Naive B cell (primary cell): ENCODE measurements around the gene TTC7B. TPM values are rescaled to one million over a fixed set of nuclear protein-coding genes. Genes with fewer than 3 reads are reported as not detected.
"Not testable (repeated sequence)": the region's sequence is repeated elsewhere in the genome, so short reads cannot be mapped to it uniquely, and the experiment has no call there.

ENCODE experiments used
- ATAC-seq, 2 donors: fragments of 150-1000 bp; cut with Tn5 transposase; 2 replicates each; pipeline ENCODE4 v1.10.0; 2021; ENCODE audit warnings: low read depth in 2 of 2, mild to moderate bottlenecking in 2 of 2, moderate library complexity in 2 of 2
- DNase-seq: peaks from one replicate; pipeline ENCODE4 v3.0.0; 2022
- H3K27ac Mint-ChIP-seq, 6 donors: one replicate each; pipeline ENCODE4 v1.8.0; 2020 to 2022; ENCODE audit warnings: mild to moderate bottlenecking in 6 of 6, mixed read lengths in 6 of 6, moderate library complexity in 5 of 6, inconsistent platforms in 2 of 6
- H3K27me3 Mint-ChIP-seq, 3 donors: one replicate each; pipeline ENCODE4 v1.8.0; 2021 to 2022; ENCODE audit warnings: mixed read lengths in 3 of 3, mild to moderate bottlenecking in 1 of 3
- H3K36me3 Mint-ChIP-seq, 2 donors: one replicate each; pipeline ENCODE4 v1.8.0; 2020 to 2022; ENCODE audit warnings: mixed read lengths in 2 of 2, inconsistent platforms in 1 of 2, mild to moderate bottlenecking in 1 of 2
- H3K4me1 Mint-ChIP-seq, 3 donors: one replicate each; pipeline ENCODE4 v1.8.0; 2020 to 2022; ENCODE audit warnings: mixed read lengths in 3 of 3, inconsistent platforms in 1 of 3, mild to moderate bottlenecking in 1 of 3, moderate library complexity in 1 of 3
- H3K4me3 Mint-ChIP-seq, 8 donors: one replicate each; pipeline ENCODE4 v1.8.0; 2020 to 2022; ENCODE audit warnings: mild to moderate bottlenecking in 8 of 8, mixed read lengths in 8 of 8, moderate library complexity in 8 of 8, inconsistent platforms in 2 of 8
- H3K9me3 Mint-ChIP-seq, 7 donors: one replicate each; pipeline ENCODE4 v1.8.0; 2020 to 2022; ENCODE audit warnings: mixed read lengths in 7 of 7, mild to moderate bottlenecking in 5 of 7, inconsistent platforms in 2 of 7, moderate library complexity in 1 of 7
- polyA plus RNA-seq, 6 donors: library from polyadenylated mRNA; unstranded; fragments of 300-500 nt; fragmentation: Illumina TruSeq; gene quantifications; one replicate each; pipeline ENCODE4 v1.2.3, GENCODE V29; 2021; ENCODE audit warnings: low read depth in 6 of 6

Gene TTC7B
- polyA plus RNA-seq, 6 donors from 2014 or later = 0.39 to 1.2 TPM; not detected in 4

GRCh38 chr14:90823542-90823941 lies 7.3 kb upstream of the TTC7B start:
- peaks cover 6 to 34% (median 20%) of the 10 kb centered on the region in 7 donors for H3K9me3 Mint-ChIP-seq
- H3K27ac Mint-ChIP-seq, H3K4me3 Mint-ChIP-seq, H3K27me3 Mint-ChIP-seq, H3K36me3 Mint-ChIP-seq, DNase-seq, H3K4me1 Mint-ChIP-seq, ATAC-seq: not testable (repeated sequence)

DNA sequence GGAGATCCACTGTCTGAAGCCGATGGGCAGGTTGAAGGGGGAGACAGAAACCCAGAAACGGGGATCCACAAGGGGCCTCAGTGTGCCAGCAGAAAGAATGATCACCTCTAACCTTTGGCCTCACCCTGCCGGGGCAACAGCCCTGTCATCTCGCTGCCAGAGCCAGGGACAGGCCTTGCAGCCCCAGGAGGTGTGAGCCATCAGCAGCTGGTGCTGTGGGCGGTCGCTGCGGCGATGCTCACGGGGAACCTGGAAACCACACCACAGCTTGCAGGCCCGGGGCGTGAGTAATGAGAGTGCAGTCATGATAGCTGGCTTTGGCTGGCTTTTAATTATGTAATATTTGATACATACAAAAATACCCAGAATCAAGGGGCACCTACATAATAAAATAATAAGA lies 4.7 kb upstream of the TTC7B start:
- no peak for ATAC-seq
- peaks cover 6 to 34% (median 20%) of the 10 kb centered on the region in 7 donors for H3K9me3 Mint-ChIP-seq
- H3K27me3 Mint-ChIP-seq = peaks cover 0 to 9% (median 8%) of the 10 kb centered on the region in 3 donors
- no peak for DNase-seq
- peaks cover 5 to 8% of the 10 kb centered on the region in 2 donors for H3K36me3 Mint-ChIP-seq
- H3K4me1 Mint-ChIP-seq = no peaks in the 10 kb centered on the region
- no peak overlapping the region for H3K27ac Mint-ChIP-seq
- H3K4me3 Mint-ChIP-seq = no peak overlapping the region

GRCh38 chr14:90819734-90820393 lies 3.6 kb upstream of the TTC7B start:
- H3K4me3 Mint-ChIP-seq = peak overlapping the region in 1 of 8 donors; percentile 47
- peaks cover 5 to 8% of the 10 kb centered on the region in 2 donors for H3K36me3 Mint-ChIP-seq
- peaks cover 6 to 30% (median 17%) of the 10 kb centered on the region in 7 donors for H3K9me3 Mint-ChIP-seq
- peaks cover 4 to 17% (median 15%) of the 10 kb centered on the region in 3 donors for H3K27me3 Mint-ChIP-seq
- DNase-seq (no peak), ATAC-seq (no peak)
- no peak overlapping the region for H3K27ac Mint-ChIP-seq
- peaks cover 5 to 6% (median 6%) of the 10 kb centered on the region in 3 donors for H3K4me1 Mint-ChIP-seq

DNA sequence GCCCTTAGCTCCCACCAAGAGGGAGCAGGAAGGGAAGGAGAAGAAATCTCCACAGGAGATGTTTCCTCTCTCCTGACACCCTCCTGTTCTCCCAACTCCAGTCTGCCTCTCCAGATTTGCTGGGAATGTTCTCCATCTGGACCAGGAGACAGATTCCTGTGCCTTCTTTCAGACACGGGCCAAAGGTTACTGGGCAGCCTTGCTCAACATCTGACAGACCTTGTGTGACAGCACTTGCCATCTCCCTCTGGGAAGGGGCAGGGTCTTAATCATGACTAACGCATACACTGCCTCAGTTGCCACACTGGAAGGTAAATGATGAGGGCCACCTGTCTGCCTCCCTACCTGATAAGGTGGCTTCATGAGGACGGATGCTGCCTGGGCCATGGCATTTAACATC lies 2.5 kb upstream of the TTC7B start:
- H3K27me3 Mint-ChIP-seq = peaks cover 4 to 17% (median 15%) of the 10 kb centered on the region in 3 donors
- H3K4me1 Mint-ChIP-seq = peaks cover 5 to 6% (median 6%) of the 10 kb centered on the region in 3 donors
- H3K36me3 Mint-ChIP-seq = peaks cover under 1 to 2% of the 10 kb centered on the region in 2 donors
- no peak overlapping the region for H3K27ac Mint-ChIP-seq
- H3K9me3 Mint-ChIP-seq = peaks cover 0 to 21% (median 10%) of the 10 kb centered on the region in 7 donors
- ATAC-seq (no peak), DNase-seq (no peak)
- peak overlapping the region in 1 of 8 donors; percentile 47 for H3K4me3 Mint-ChIP-seq

- Mint-ChIP-seq H3K36me3 (no peaks in the 10 kb centered on the region), H3K4me3 (peak overlapping the region; percentile 47 to 80 (median 68)), H3K4me1 (peaks cover 5 to 6% (median 6%) of the 10 kb centered on the region in 3 donors), H3K27ac (peak overlapping the region in 1 of 6 donors; percentile 4), H3K9me3 (peaks cover 0 to 3% (median 0%) of the 10 kb centered on the region in 7 donors), H3K27me3 (peaks cover 4 to 17% (median 15%) of the 10 kb centered on the region in 3 donors)
- ATAC-seq = no peak
- no peak for DNase-seq
Observed at GRCh38 chr14:90816681-90817436, 629 bp upstream of the TTC7B start.

GRCh38 chr14:90815572-90815821 lies 733 bp downstream of the TTC7B start:
- H3K27me3 Mint-ChIP-seq = peaks cover 4 to 17% (median 15%) of the 10 kb centered on the region in 3 donors
- H3K9me3 Mint-ChIP-seq = peaks cover 0 to 2% (median 0%) of the 10 kb centered on the region in 7 donors
- no peaks in the 10 kb centered on the region for H3K36me3 Mint-ChIP-seq
- H3K4me1 Mint-ChIP-seq = peaks cover 5 to 6% (median 6%) of the 10 kb centered on the region in 3 donors
- H3K4me3 Mint-ChIP-seq = peak overlapping the region; percentile 54 to 95 (median 84)
- DNase-seq (no peak), ATAC-seq (no peak)
- H3K27ac Mint-ChIP-seq = peak overlapping the region in 4 of 6 donors; percentile 2 to 87 (median 42)

- H3K27ac Mint-ChIP-seq = peak overlapping the region in 2 of 6 donors; percentile 2 to 87
- H3K36me3 Mint-ChIP-seq = no peaks in the 10 kb centered on the region
- H3K27me3 Mint-ChIP-seq = peaks cover 4 to 17% (median 15%) of the 10 kb centered on the region in 3 donors
- DNase-seq = no peak
- H3K9me3 Mint-ChIP-seq = no peaks in the 10 kb centered on the region
- peak overlapping the region; percentile 54 to 95 (median 84) for H3K4me3 Mint-ChIP-seq
- ATAC-seq = no peak
- peaks cover 5 to 6% (median 6%) of the 10 kb centered on the region in 3 donors for H3K4me1 Mint-ChIP-seq
Observed at GRCh38 chr14:90814806-90815571, 1.2 kb downstream of the TTC7B start.

DNA sequence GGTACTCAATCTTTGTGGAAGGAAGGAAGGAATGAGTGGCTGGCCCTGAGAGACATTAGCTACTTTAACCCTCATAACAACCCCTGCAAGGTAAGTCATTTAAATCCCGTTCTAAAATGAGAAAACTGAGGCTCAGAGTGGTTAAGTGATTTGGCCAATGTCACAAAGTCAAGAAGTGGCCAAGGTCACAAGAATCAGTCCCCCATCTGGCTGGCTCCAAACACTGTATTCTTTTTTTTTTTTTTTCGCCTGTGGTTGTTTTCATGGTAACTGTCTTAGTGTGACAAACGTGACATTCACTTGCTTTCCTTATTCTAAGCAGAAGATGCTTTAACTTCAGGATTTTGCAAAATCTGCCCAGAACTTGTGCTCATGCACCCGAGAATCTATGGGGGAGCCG lies 2.8 kb downstream of the TTC7B start:
- H3K9me3 Mint-ChIP-seq = no peaks in the 10 kb centered on the region
- no peak overlapping the region for H3K27ac Mint-ChIP-seq
- peaks cover 5 to 6% (median 6%) of the 10 kb centered on the region in 3 donors for H3K4me1 Mint-ChIP-seq
- H3K27me3 Mint-ChIP-seq = peaks cover 4 to 17% (median 15%) of the 10 kb centered on the region in 3 donors
- H3K4me3 Mint-ChIP-seq = peak overlapping the region in 1 of 8 donors; percentile 57
- DNase-seq (no peak), ATAC-seq (no peak)
- no peaks in the 10 kb centered on the region for H3K36me3 Mint-ChIP-seq

DNA sequence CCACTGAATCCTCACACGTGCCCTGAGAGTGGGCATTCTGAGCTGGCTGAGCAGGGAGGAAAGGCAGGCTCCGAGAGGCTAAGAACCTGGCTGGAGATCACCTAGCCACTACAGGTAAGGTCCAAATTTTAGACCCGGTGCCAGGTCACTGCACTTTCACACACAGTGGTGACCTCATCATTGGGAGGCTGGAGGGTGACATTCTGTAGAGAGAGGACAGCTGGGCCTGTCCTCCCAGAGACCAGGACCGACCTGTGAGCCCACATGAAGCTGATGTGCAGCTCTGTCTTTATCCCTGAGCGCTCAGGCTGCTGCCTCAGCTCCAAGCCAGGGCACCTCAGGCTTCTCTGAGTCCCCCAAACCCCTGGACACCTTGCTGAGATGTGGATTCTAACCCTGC lies 4.1 kb downstream of the TTC7B start:
- H3K27ac Mint-ChIP-seq = no peak overlapping the region

DNA sequence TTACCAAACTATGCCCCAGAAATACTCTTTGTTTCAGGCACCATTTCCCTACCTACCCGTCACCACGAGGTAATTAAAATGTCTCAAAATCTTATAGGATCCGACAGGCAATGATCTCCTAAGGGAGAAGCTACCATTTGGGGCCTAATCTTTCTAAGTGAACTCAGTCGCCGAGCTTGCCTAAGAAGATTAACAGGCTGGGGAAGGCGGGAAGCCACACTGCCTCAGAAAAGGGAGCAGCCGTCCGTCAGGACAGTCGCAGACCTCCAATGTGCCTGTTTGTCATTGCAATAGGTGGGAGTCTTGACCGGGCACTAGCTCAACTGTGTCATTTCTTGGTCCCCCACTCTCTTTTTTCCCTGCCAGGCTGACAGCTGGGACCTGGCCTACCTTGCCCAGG lies 4.6 kb downstream of the TTC7B start:
- H3K4me1 Mint-ChIP-seq = peaks cover 5 to 6% (median 6%) of the 10 kb centered on the region in 3 donors
- peaks cover 4 to 9% (median 6%) of the 10 kb centered on the region in 3 donors for H3K27me3 Mint-ChIP-seq
- H3K36me3 Mint-ChIP-seq = no peaks in the 10 kb centered on the region
- ATAC-seq = no peak
- no peak overlapping the region for H3K27ac Mint-ChIP-seq
- H3K9me3 Mint-ChIP-seq = no peaks in the 10 kb centered on the region
- no peak for DNase-seq
- no peak overlapping the region for H3K4me3 Mint-ChIP-seq

More for the DNA sequence above, 4.1 kb downstream of the TTC7B start:
- ATAC-seq (no peak), DNase-seq (no peak)
- no peaks in the 10 kb centered on the region for H3K9me3 Mint-ChIP-seq
- H3K27me3 Mint-ChIP-seq = peaks cover 4 to 10% (median 8%) of the 10 kb centered on the region in 3 donors
- no peak overlapping the region for H3K4me3 Mint-ChIP-seq
- H3K36me3 Mint-ChIP-seq = no peaks in the 10 kb centered on the region
- H3K4me1 Mint-ChIP-seq = peaks cover 5 to 6% (median 6%) of the 10 kb centered on the region in 3 donors

- Mint-ChIP-seq H3K4me1 (peaks cover 5 to 6% (median 6%) of the 10 kb centered on the region in 3 donors), H3K9me3 (no peaks in the 10 kb centered on the region), H3K27me3 (peaks cover 4 to 8% (median 6%) of the 10 kb centered on the region in 3 donors), H3K4me3 (no peak overlapping the region), H3K27ac (no peak overlapping the region), H3K36me3 (no peaks in the 10 kb centered on the region)
- DNase-seq (no peak), ATAC-seq (no peak)
Observed at GRCh38 chr14:90810806-90811205, 5.4 kb downstream of the TTC7B start.

DNA sequence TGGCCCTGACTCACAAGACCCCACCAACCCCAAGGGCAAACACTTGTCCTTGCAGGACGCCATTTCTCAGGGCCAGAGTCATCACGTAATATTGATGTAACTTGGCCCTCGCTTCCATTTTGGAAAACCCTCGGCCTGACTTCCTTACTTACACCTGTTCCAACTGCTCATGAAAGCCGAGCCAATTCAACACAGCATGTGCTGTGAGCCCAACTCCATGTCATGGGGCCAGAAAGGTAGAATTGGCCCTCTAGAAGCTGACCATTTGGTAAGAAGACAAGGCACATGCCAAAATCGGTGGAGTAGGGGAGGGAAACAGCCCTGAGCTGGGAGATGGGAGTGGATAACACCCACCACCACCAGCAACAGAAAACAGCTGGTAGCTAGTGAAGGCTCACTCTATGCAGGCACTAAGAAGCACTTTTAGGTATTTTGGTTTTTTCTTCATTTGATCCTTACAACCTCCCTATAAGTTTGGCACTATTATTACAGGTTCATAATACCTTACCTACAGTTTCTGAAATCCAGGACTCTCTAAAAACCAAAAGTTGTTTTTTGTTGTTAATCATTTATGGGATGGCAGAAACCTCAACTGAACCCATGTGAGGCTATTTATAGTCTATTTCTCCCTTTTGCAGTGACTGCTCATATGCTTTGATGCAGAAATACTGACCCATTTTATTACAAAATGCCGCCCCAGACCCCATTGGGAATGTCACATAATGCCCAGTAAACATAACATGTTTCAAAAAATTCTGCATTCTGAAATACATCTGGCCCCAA lies 6.5 kb downstream of the TTC7B start:
- no peak overlapping the region for H3K4me3 Mint-ChIP-seq
- ATAC-seq (no peak), DNase-seq (no peak)
- H3K27ac Mint-ChIP-seq = no peak overlapping the region
- no peaks in the 10 kb centered on the region for H3K9me3 Mint-ChIP-seq
- H3K36me3 Mint-ChIP-seq = no peaks in the 10 kb centered on the region
- H3K27me3 Mint-ChIP-seq = no peaks in the 10 kb centered on the region
- no peaks in the 10 kb centered on the region for H3K4me1 Mint-ChIP-seq
